SK-N-SH (cell line): ENCODE measurements around the gene MS4A15.

ENCODE experiments used
- CTCF ChIP-seq: fragments of 200-600 bp; sonication (generic); IDR thresholded peaks from 2 replicates; pipeline ENCODE4 v1.6.1; 2017; ENCODE audit warnings: antibody characterized with exemption, mild to moderate bottlenecking, moderate library complexity
- MAX ChIP-seq: IDR thresholded peaks from 2 replicates; pipeline ENCODE4 v1.4.0; 2012; ENCODE audit warnings: low read depth
- REST ChIP-seq: IDR thresholded peaks from 2 replicates; pipeline ENCODE4 v1.6.1; 2012; ENCODE audit warnings: mild to moderate bottlenecking, low read depth, low read length, moderate library complexity

GRCh38 chr11:60818057-60818456 is 61.4 kb downstream of the MS4A15 start:
- TF ChIP-seq MAX (no peak), CTCF (no peak), REST (no peak)
